Measurements from ENCODE around the gene SOAT2. TPM values are rescaled to one million over a fixed set of nuclear protein-coding genes. Genes with fewer than 3 reads are reported as not detected.

Gene SOAT2
- total RNA-seq, 1 experiment from 2014 or later, result not detected

- Mint-ChIP-seq H3K9me3 (ENCODE audit: low read depth, unreplicated experiment) (no peaks in the 10 kb centered on the region), H3K27ac (ENCODE audit: unreplicated experiment) (no peak overlapping the region), H3K4me3 (ENCODE audit: low read depth, unreplicated experiment) (no peak overlapping the region), H3K36me3 (ENCODE audit: insufficient read depth, unreplicated experiment) (peaks cover 22% of the 10 kb centered on the region), H3K4me1 (ENCODE audit: low read depth, unreplicated experiment) (no peaks in the 10 kb centered on the region), H3K27me3 (ENCODE audit: unreplicated experiment) (no peaks in the 10 kb centered on the region)
- TF ChIP-seq CTCF (IDR thresholded peaks at IDR 0.05; ENCODE audit: unreplicated experiment), result no peak
- intact Hi-C loops (cut with micrococcal nuclease; ENCODE audit: unreplicated experiment), result no loop called here
- DNase-seq, result no peak
- CTCF ChIA-PET, result interaction anchor here (0.7 kb wide), 1 partner anchor 87 kb away, joined by 3 read pairs; no protein-coding TSS in a partner anchor
- no TSS peak for BruUV-seq (replicated peaks)
These were observed 28.8 kb upstream of the SOAT2 start for GRCh38 chr12:53074283-53074998.

- intact Hi-C loops (cut with micrococcal nuclease; ENCODE audit: unreplicated experiment), result no loop called here
- CTCF ChIA-PET, result no interaction called here
- no peak overlapping the region for H3K4me3 Mint-ChIP-seq (ENCODE audit: low read depth, unreplicated experiment)
- TF ChIP-seq CTCF (IDR thresholded peaks at IDR 0.05; ENCODE audit: unreplicated experiment), result no peak
- H3K27ac Mint-ChIP-seq (ENCODE audit: unreplicated experiment), result no peak overlapping the region
- DNase-seq, result no peak
- H3K4me1 Mint-ChIP-seq (ENCODE audit: low read depth, unreplicated experiment), result no peaks in the 10 kb centered on the region
- H3K36me3 Mint-ChIP-seq (ENCODE audit: insufficient read depth, unreplicated experiment), result peaks cover 27% of the 10 kb centered on the region
- H3K9me3 Mint-ChIP-seq (ENCODE audit: low read depth, unreplicated experiment), result no peaks in the 10 kb centered on the region
- no TSS peak for BruUV-seq (replicated peaks)
- H3K27me3 Mint-ChIP-seq (ENCODE audit: unreplicated experiment), result no peaks in the 10 kb centered on the region
These were observed 28.3 kb upstream of the SOAT2 start for GRCh38 chr12:53074999-53075370.

- Mint-ChIP-seq H3K4me3 (ENCODE audit: low read depth, unreplicated experiment) (no peak overlapping the region), H3K9me3 (ENCODE audit: low read depth, unreplicated experiment) (no peaks in the 10 kb centered on the region), H3K4me1 (ENCODE audit: low read depth, unreplicated experiment) (no peaks in the 10 kb centered on the region), H3K27me3 (ENCODE audit: unreplicated experiment) (no peaks in the 10 kb centered on the region), H3K36me3 (ENCODE audit: insufficient read depth, unreplicated experiment) (peaks cover 27% of the 10 kb centered on the region), H3K27ac (ENCODE audit: unreplicated experiment) (no peak overlapping the region)
- CTCF ChIA-PET, result no interaction called here
- BruUV-seq (replicated peaks), result no TSS peak
- TF ChIP-seq CTCF (IDR thresholded peaks at IDR 0.05; ENCODE audit: unreplicated experiment), result no peak
- intact Hi-C loops (cut with micrococcal nuclease; ENCODE audit: unreplicated experiment), result no loop called here
- no peak for DNase-seq
These were observed 26.8 kb upstream of the SOAT2 start for GRCh38 chr12:53076461-53076860.

GRCh38 chr12:53077030-53077429, 26.3 kb upstream of the SOAT2 start:
- no peaks in the 10 kb centered on the region for H3K27me3 Mint-ChIP-seq (ENCODE audit: unreplicated experiment)
- no peaks in the 10 kb centered on the region for H3K4me1 Mint-ChIP-seq (ENCODE audit: low read depth, unreplicated experiment)
- intact Hi-C loops (cut with micrococcal nuclease; ENCODE audit: unreplicated experiment), result no loop called here
- H3K4me3 Mint-ChIP-seq (ENCODE audit: low read depth, unreplicated experiment), result no peak overlapping the region
- peaks cover 27% of the 10 kb centered on the region for H3K36me3 Mint-ChIP-seq (ENCODE audit: insufficient read depth, unreplicated experiment)
- no TSS peak for BruUV-seq (replicated peaks)
- H3K27ac Mint-ChIP-seq (ENCODE audit: unreplicated experiment), result no peak overlapping the region
- no peaks in the 10 kb centered on the region for H3K9me3 Mint-ChIP-seq (ENCODE audit: low read depth, unreplicated experiment)
- CTCF ChIA-PET, result interaction anchor here (2.5 kb wide), 1 partner anchor 21 kb away, joined by 17 read pairs; the partner anchor contains the start of gene IGFBP6
- no peak for DNase-seq
- TF ChIP-seq CTCF (IDR thresholded peaks at IDR 0.05; ENCODE audit: unreplicated experiment), result no peak

Data from Calu3 (cell line).